SK-N-SH (cell line): Measurements from ENCODE around the gene ATF4. TPM values are rescaled to one million over a fixed set of nuclear protein-coding genes. Genes with fewer than 3 reads are reported as not detected.

Source experiments
- CTCF ChIA-PET: fragments of 300-600, 350-600 bp; formaldehyde crosslinking; extraction: SDS; loops from one replicate; lab custom pipeline; 2021; lab: Yijun Ruan, JAX
- POLR2A ChIA-PET: fragments of 350-600 bp; sonication (Branson Sonifier 250); formaldehyde crosslinking; extraction: SDS; loops from one replicate; lab custom pipeline; 2020; ENCODE audit warnings: antibody characterized with exemption, inconsistent platforms; lab: Yijun Ruan, JAX
- DNase-seq: peaks from one replicate; pipeline ENCODE4 v3.0.0; 2012
- H2AFZ ChIP-seq: fragments of 200-600 bp; sonication (generic); 2 replicates; pipeline ENCODE4 v1.8.1; 2016; ENCODE audit warnings: antibody characterized with exemption, mild to moderate bottlenecking, low read depth
- H3F3A ChIP-seq: fragments of 200-600 bp; sonication (generic); replicated peaks from 2 replicates; pipeline ENCODE3; 2016; ENCODE audit warnings: antibody characterized with exemption, mild to moderate bottlenecking; ENCODE audit not compliant: insufficient read depth
- H3K27ac ChIP-seq, 2 experiments: fragments of 200-500 bp in 1 of 2; fragments of 200-600 bp in 1 of 2; sonication (Bioruptor generic) in 1 of 2; sonication (generic), shearing (Covaris generic) in 1 of 2; 2 replicates each; pipeline versions ENCODE4 v1.5.1 to v1.6.1; 2014 to 2016; ENCODE audit warnings: low read depth in 2 of 2, inconsistent platforms in 1 of 2, low read length in 1 of 2, mild to moderate bottlenecking in 1 of 2, mixed read lengths in 1 of 2
- H3K27me3 ChIP-seq: fragments of 200-600 bp; sonication (generic), shearing (Covaris generic); 2 replicates; pipeline ENCODE4 v1.6.1; 2016; ENCODE audit warnings: mixed run types; ENCODE audit not compliant: insufficient read depth
- H3K36me3 ChIP-seq, 2 experiments: fragments of 200-500 bp in 1 of 2; fragments of 200-600 bp in 1 of 2; sonication (Bioruptor generic) in 1 of 2; sonication (generic) in 1 of 2; replicated peaks in 1 of 2; 2 replicates each; pipeline versions ENCODE3 to v1.5.1; 2014 to 2016; ENCODE audit warnings: low read length in 1 of 2, mild to moderate bottlenecking in 1 of 2; ENCODE audit not compliant: insufficient read depth in 2 of 2, control insufficient read depth in 1 of 2
- H3K4me1 ChIP-seq, 2 experiments: fragments of 200-500 bp in 1 of 2; fragments of 200-600 bp in 1 of 2; sonication (Bioruptor generic) in 1 of 2; sonication (generic), shearing (Covaris generic) in 1 of 2; 2 replicates each; pipeline versions ENCODE4 v1.5.1 to v1.6.1; 2014 to 2016; ENCODE audit warnings: low read depth in 1 of 2, low read length in 1 of 2, mixed run types in 1 of 2; ENCODE audit not compliant: insufficient read depth in 2 of 2, control insufficient read depth in 1 of 2
- H3K4me2 ChIP-seq: fragments of 200-600 bp; sonication (generic), shearing (Covaris generic); 2 replicates; pipeline ENCODE4 v1.6.1; 2017; ENCODE audit warnings: mixed run types
- H3K4me3 ChIP-seq, 2 experiments: fragments of 200-500 bp in 1 of 2; fragments of 200-600 bp in 1 of 2; sonication (Bioruptor generic) in 1 of 2; sonication (generic), shearing (Covaris generic) in 1 of 2; 2 replicates each; pipeline versions ENCODE4 v1.5.1 to v1.8.1; 2014 to 2016; ENCODE audit warnings: low read depth in 2 of 2, inconsistent platforms in 1 of 2, low read length in 1 of 2, mild to moderate bottlenecking in 1 of 2, mixed read lengths in 1 of 2, moderate library complexity in 1 of 2
- H3K79me2 ChIP-seq: fragments of 200-600 bp; sonication (generic); 2 replicates; pipeline ENCODE4 v1.8.1; 2017; ENCODE audit warnings: mild to moderate bottlenecking; ENCODE audit not compliant: insufficient read depth
- H3K9ac ChIP-seq: fragments of 200-600 bp; sonication (generic); 2 replicates; pipeline ENCODE4 v1.6.1; 2017; ENCODE audit warnings: mixed run types
- H3K9me2 ChIP-seq: fragments of 200-600 bp; sonication (generic); 2 replicates; pipeline ENCODE4 v1.6.1; 2017; ENCODE audit warnings: mixed run types
- H3K9me3 ChIP-seq: fragments of 200-600 bp; sonication (generic); 2 replicates; pipeline ENCODE4 v1.6.1; 2017; ENCODE audit warnings: mixed run types, mild to moderate bottlenecking, moderate library complexity
- H4K20me1 ChIP-seq: fragments of 200-600 bp; sonication (generic); 2 replicates; pipeline ENCODE4 v1.6.1; 2017; ENCODE audit warnings: mild to moderate bottlenecking, mixed run types; ENCODE audit not compliant: insufficient read depth
- CTCF ChIP-seq: fragments of 200-600 bp; sonication (generic); IDR thresholded peaks from 2 replicates; pipeline ENCODE4 v1.6.1; 2017; ENCODE audit warnings: antibody characterized with exemption, mild to moderate bottlenecking, moderate library complexity
- ELF1 ChIP-seq: IDR thresholded peaks from 2 replicates; pipeline ENCODE4 v1.4.0; 2012
- EP300 ChIP-seq, 2 experiments: IDR thresholded peaks; 2 replicates each; pipeline versions ENCODE4 v1.4.0 to v1.6.1; 2012; ENCODE audit warnings: borderline replicate concordance in 1 of 2, low read depth in 1 of 2, low read length in 1 of 2
- FOSL2 ChIP-seq: IDR thresholded peaks from 2 replicates; pipeline ENCODE4 v1.4.0; 2012; ENCODE audit warnings: low read depth, mild to moderate bottlenecking, moderate library complexity, borderline replicate concordance
- FOXJ3 ChIP-seq: sonication (generic); formaldehyde crosslinking; IDR thresholded peaks from 2 replicates; pipeline ENCODE4 v1.5.1; 2020; ENCODE audit warnings: mild to moderate bottlenecking, missing genetic modification reagents
- GATA2 ChIP-seq: sonication (generic); formaldehyde crosslinking; IDR thresholded peaks from 2 replicates; pipeline ENCODE4 v1.5.0; 2020; ENCODE audit warnings: mild to moderate bottlenecking, missing genetic modification reagents
- IRF3 ChIP-seq: fragments of 150-350 bp; IDR thresholded peaks from 2 replicates; pipeline ENCODE4 v1.6.1; 2016; ENCODE audit warnings: mild to moderate bottlenecking, low read depth, low read length
- JUND ChIP-seq: IDR thresholded peaks from 2 replicates; pipeline ENCODE4 v1.4.0; 2012
- MAX ChIP-seq: IDR thresholded peaks from 2 replicates; pipeline ENCODE4 v1.4.0; 2012; ENCODE audit warnings: low read depth
- MXI1 ChIP-seq: IDR thresholded peaks from 2 replicates; pipeline ENCODE4 v1.6.1; 2012; ENCODE audit warnings: mild to moderate bottlenecking, low read depth, low read length, improper control_type of control experiment
- NFIC ChIP-seq: IDR thresholded peaks from 2 replicates; pipeline ENCODE4 v1.4.0; 2012; ENCODE audit warnings: borderline replicate concordance
- POLR2AphosphoS5 ChIP-seq: IDR thresholded peaks from 2 replicates; pipeline ENCODE4 v1.6.1; 2012; ENCODE audit warnings: low read depth, low read length
- RXRA ChIP-seq: IDR thresholded peaks from 2 replicates; pipeline ENCODE4 v1.4.0; 2012; ENCODE audit warnings: low read depth, mild to moderate bottlenecking, borderline replicate concordance
- SIN3A ChIP-seq: IDR thresholded peaks from 2 replicates; pipeline ENCODE4 v1.6.1; 2012; ENCODE audit warnings: low read depth, mild to moderate bottlenecking, low read length, moderate library complexity, borderline replicate concordance
- TAF1 ChIP-seq: IDR thresholded peaks from 2 replicates; pipeline ENCODE4 v1.6.1; 2012; ENCODE audit warnings: low read depth, mild to moderate bottlenecking, low read length, moderate library complexity, borderline replicate concordance
- TEAD4 ChIP-seq: IDR thresholded peaks from 2 replicates; pipeline ENCODE4 v1.4.0; 2012; ENCODE audit warnings: mild to moderate bottlenecking, borderline replicate concordance; ENCODE audit not compliant: insufficient read depth
- ZBTB33 ChIP-seq: IDR thresholded peaks from 2 replicates; pipeline ENCODE4 v1.4.0; 2012; ENCODE audit warnings: low read depth, borderline replicate concordance
- WGBS: methylation state at CpG from one replicate; pipeline ENCODE4 v1.1.6; 2017; ENCODE audit warnings: low lambda C conversion rate; 5-methylcytosine and 5-hydroxymethylcytosine counted together
- polyA plus RNA-seq, 3 experiments: library from polyadenylated mRNA; depleted of rRNA; stranded (reverse); fragments of >200 nt; gene quantifications; 2 replicates each; pipeline ENCODE4 v1.2.3, GENCODE V29; 2012

ATF4 gene
- polyA plus RNA-seq, 1 of the 3 experiments (the other 2 are of a cell fraction), result 375 TPM

GRCh38 chr22:39479254-39479653 lies 41.1 kb upstream of the ATF4 start:
- Histone ChIP-seq H3K36me3 (no peaks in the 10 kb centered on the region), H4K20me1 (no peaks in the 10 kb centered on the region), H3K79me2 (no peaks in the 10 kb centered on the region), H3K9me2 (no peaks in the 10 kb centered on the region), H3K4me2 (no peak overlapping the region), H2AFZ (no peak overlapping the region), H3K4me3 (no peak overlapping the region), H3K27me3 (no peaks in the 10 kb centered on the region), H3K9me3 (no peaks in the 10 kb centered on the region), H3F3A (no peaks in the 10 kb centered on the region), H3K27ac (no peak overlapping the region), H3K9ac (no peak overlapping the region), H3K4me1 (peaks cover 0 to 20% of the 10 kb centered on the region in 2 experiments; a peak in 1 of 4 replicates)
- no CpG with 5 or more reads among the region's 3 CpGs for WGBS
- ChIA-PET POLR2A (no interaction called here), CTCF (no interaction called here)
- TF ChIP-seq GATA2 (CRISPR knock-in tag), result no peak
- no peak for TF ChIP-seq ZBTB33
- TF ChIP-seq FOXJ3, result no peak
- TF ChIP-seq NFIC, result no peak
- no peak for TF ChIP-seq MXI1
- no peak for DNase-seq

GRCh38 chr22:39480557-39480956 lies 39.8 kb upstream of the ATF4 start:
- Histone ChIP-seq H3K4me1 (peaks cover 0 to 9% of the 10 kb centered on the region in 2 experiments; a peak in 1 of 4 replicates), H4K20me1 (no peaks in the 10 kb centered on the region), H3K36me3 (no peaks in the 10 kb centered on the region), H3K9me3 (no peaks in the 10 kb centered on the region), H3K27ac (no peak overlapping the region), H3K4me2 (no peak overlapping the region), H3K9ac (no peak overlapping the region), H3K9me2 (no peaks in the 10 kb centered on the region), H3K4me3 (no peak overlapping the region), H3K27me3 (no peaks in the 10 kb centered on the region), H3K79me2 (no peaks in the 10 kb centered on the region), H3F3A (no peaks in the 10 kb centered on the region), H2AFZ (no peak overlapping the region)
- POLR2A ChIA-PET, result no interaction called here
- WGBS, result no CpG with 5 or more reads among the region's 1 CpG
- TF ChIP-seq POLR2AphosphoS5 (no peak), IRF3 (no peak), RXRA (no peak), CTCF (no peak), SIN3A (no peak), FOSL2 (no peak), MXI1 (no peak), EP300 (IDR thresholded peaks at IDR 0.05; ENCODE audit: borderline replicate concordance in 1 of 2, low read depth in 1 of 2, low read length in 1 of 2) (no peak), TAF1 (no peak), GATA2 (CRISPR knock-in tag) (no peak), JUND (no peak), MAX (no peak), ELF1 (no peak), TEAD4 (no peak)
- CTCF ChIA-PET, result interaction anchor here (1.5 kb wide), 1 partner anchor 16 kb away, joined by 4 read pairs; no protein-coding TSS in a partner anchor
- no peak for DNase-seq
